Colonic mucosa (tissue), 4 donors: ENCODE measurements around the gene EML4. TPM values are rescaled to one million over a fixed set of nuclear protein-coding genes. Genes with fewer than 3 reads are reported as not detected.
"Not testable (repeated sequence)": the region's sequence is repeated elsewhere in the genome, so short reads cannot be mapped to it uniquely, and the experiment has no call there.

Experiments
- DNase-seq: peaks from one replicate; pipeline ENCODE4 v3.0.0-alpha.2; 2020
- H3K27ac ChIP-seq: fragments of 200-600 bp; one replicate; pipeline ENCODE4 v1.8.0; 2021
- H3K27me3 ChIP-seq: fragments of 200-600 bp; one replicate; pipeline ENCODE4 v1.8.0; 2021
- H3K36me3 ChIP-seq: fragments of 200-600 bp; one replicate; pipeline ENCODE4 v1.8.0; 2021
- H3K4me1 ChIP-seq: fragments of 200-600 bp; one replicate; pipeline ENCODE4 v1.8.0; 2021; ENCODE audit warnings: mild to moderate bottlenecking
- H3K4me3 ChIP-seq: fragments of 200-600 bp; one replicate; pipeline ENCODE4 v1.8.0; 2021
- H3K9ac ChIP-seq, 2 donors: one replicate each; pipeline ENCODE4 v1.7.0; 2013; ENCODE audit warnings: control low read depth in 2 of 2, low read depth in 2 of 2, low read length in 2 of 2
- H3K9me3 ChIP-seq: fragments of 200-600 bp; one replicate; pipeline ENCODE4 v1.8.0; 2021
- CTCF ChIP-seq: fragments of 200-600 bp; IDR thresholded peaks from one replicate; pipeline ENCODE4 v1.8.0; 2022; ENCODE audit warnings: antibody characterized with exemption, mild to moderate bottlenecking
- intact Hi-C: fragments of 100-400 bp; cut with DNase I; formaldehyde crosslinking; loops from one replicate; pipeline ENCODE4 v1.14.1; 2022
- total RNA-seq, 2 donors: library from RNA; stranded (reverse); fragmentation: NEBNext Ultra II Directional in 1 of 2; extraction: Animal tissue kit (Norgen Biotek cat#: 25700) in 1 of 2; gene quantifications; one replicate each; pipeline ENCODE4 v1.2.1, GENCODE V29; 2021
- donor health status: healthy.
- donor health status: DM: no; HTN: no; CAD: no.
- donor health status: DM: no; HTN: no; CAD: no.

The EML4 gene
- 100 to 1,000 TPM in 1 of 2 donors, 10 to 100 TPM in 1; 82.1 to 103 TPM for total RNA-seq

- Histone ChIP-seq H3K36me3 (no peaks in the 10 kb centered on the region), H3K27me3 (no peaks in the 10 kb centered on the region), H3K4me1 (no peaks in the 10 kb centered on the region), H3K27ac (peak within 1 kb of the TSS; percentile 87), H3K9ac (peak within 1 kb of the TSS; percentile 91 to 95), H3K9me3 (no peaks in the 10 kb centered on the region), H3K4me3 (peak within 1 kb of the TSS; percentile 83)
- peak; percentile 94 for DNase-seq
- intact Hi-C loops: no loop called here
- no peak for TF ChIP-seq CTCF
Measured at GRCh38 chr2:42169100-42169873, at the start of gene EML4. Gene EML4, plus strand, starts transcription at chr2:42169353. Its CDS starts 259 bp downstream, at chr2:42169612.

- H3K4me3 ChIP-seq: no peak overlapping the region
- H3K27ac ChIP-seq: no peak overlapping the region
- no peaks in the 10 kb centered on the region for H3K36me3 ChIP-seq
- H3K4me1 ChIP-seq: peaks cover 12% of the 10 kb centered on the region
- no peak for TF ChIP-seq CTCF
- H3K27me3 ChIP-seq: no peaks in the 10 kb centered on the region
- intact Hi-C loops: no loop called here
- H3K9ac ChIP-seq: no peak overlapping the region
- DNase-seq: no peak
- no peaks in the 10 kb centered on the region for H3K9me3 ChIP-seq
Measured at GRCh38 chr2:42123426-42123825, 45.7 kb upstream of the EML4 start.

- Histone ChIP-seq H3K9ac (no peak overlapping the region), H3K4me1 (peaks cover 16% of the 10 kb centered on the region), H3K9me3 (no peaks in the 10 kb centered on the region), H3K4me3 (no peak overlapping the region), H3K27ac (no peak overlapping the region), H3K36me3 (no peaks in the 10 kb centered on the region), H3K27me3 (no peaks in the 10 kb centered on the region)
- intact Hi-C loops: no loop called here
- TF ChIP-seq CTCF: no peak
- no peak for DNase-seq
Measured at GRCh38 chr2:42124011-42124785, 45.0 kb upstream of the EML4 start.

GRCh38 chr2:42125841-42126594, 43.1 kb upstream of the EML4 start:
- no peak for TF ChIP-seq CTCF
- DNase-seq: peak; percentile 79
- no peak overlapping the region for H3K9ac ChIP-seq
- H3K36me3 ChIP-seq: no peaks in the 10 kb centered on the region
- H3K27me3 ChIP-seq: no peaks in the 10 kb centered on the region
- H3K4me1 ChIP-seq: peaks cover 20% of the 10 kb centered on the region
- no peaks in the 10 kb centered on the region for H3K9me3 ChIP-seq
- intact Hi-C loops: no loop called here
- no peak overlapping the region for H3K4me3 ChIP-seq
- H3K27ac ChIP-seq: peak overlapping the region; percentile 4

GRCh38 chr2:42126873-42127272, 42.3 kb upstream of the EML4 start:
- H3K27me3 ChIP-seq, H3K9me3 ChIP-seq, intact Hi-C loops, DNase-seq, H3K4me3 ChIP-seq, H3K36me3 ChIP-seq: not testable (repeated sequence)
- Histone ChIP-seq H3K4me1 (peaks cover 20% of the 10 kb centered on the region), H3K9ac (peak overlapping the region in 1 of 2 donors; percentile 42), H3K27ac (peak overlapping the region; percentile 27)
